Natural killer cell treated with Interleukin-12 subunit alpha and Interleukin-12 subunit beta and Interleukin-15 and Interleukin-18, amount 100 ng/mL, for 72 hours (primary cell): Measurements from ENCODE around the gene TSHZ2. TPM values are rescaled to one million over a fixed set of nuclear protein-coding genes. Genes with fewer than 3 reads are reported as not detected.
A peak's percentile ranks its signal among the peaks of the same experiment; 100 is the strongest.
"Not testable (repeated sequence)": the region's sequence is repeated elsewhere in the genome, so short reads cannot be mapped to it uniquely, and the experiment has no call there.

Source experiments
- ATAC-seq, 2 donors: fragments of 150-1000 bp; cut with Tn5 transposase in 1 of 2; sonication (Bioruptor Pico), chemical (Tn5 transposase) in 1 of 2; 2 replicates each; pipeline ENCODE4 v1.10.0; 2021
- DNase-seq: peaks from one replicate; pipeline ENCODE4 v3.0.0; 2022; ENCODE audit warnings: low spot score
- H3K27ac Mint-ChIP-seq, 2 donors: 1 replicate in 1 of 2; 2 replicates in 1 of 2; pipeline ENCODE4 v1.8.0; 2022; ENCODE audit warnings: mixed read lengths in 2 of 2, mild to moderate bottlenecking in 1 of 2, moderate library complexity in 1 of 2
- H3K27me3 Mint-ChIP-seq, 2 donors: 1 replicate in 1 of 2; 2 replicates in 1 of 2; pipeline ENCODE4 v1.8.0; 2022; ENCODE audit warnings: mixed read lengths in 2 of 2
- H3K36me3 Mint-ChIP-seq: one replicate; pipeline ENCODE4 v1.8.0; 2022; ENCODE audit warnings: mixed read lengths
- H3K4me1 Mint-ChIP-seq, 2 donors: 1 replicate in 1 of 2; 2 replicates in 1 of 2; pipeline ENCODE4 v1.8.0; 2022; ENCODE audit warnings: low read depth in 2 of 2, mixed read lengths in 2 of 2, mild to moderate bottlenecking in 1 of 2
- H3K4me3 Mint-ChIP-seq: one replicate; pipeline ENCODE4 v1.8.0; 2022; ENCODE audit warnings: mixed read lengths
- H3K9me3 Mint-ChIP-seq: 2 replicates; pipeline ENCODE4 v1.8.0; 2022; ENCODE audit warnings: mixed read lengths
- total RNA-seq, 2 donors: library from RNA; stranded (reverse); gene quantifications; one replicate each; pipeline ENCODE4 v1.2.3, GENCODE V29; 2022

The TSHZ2 gene
- total RNA-seq, 2 donors from 2014 or later: 0.05 to 1.1 TPM

DNA sequence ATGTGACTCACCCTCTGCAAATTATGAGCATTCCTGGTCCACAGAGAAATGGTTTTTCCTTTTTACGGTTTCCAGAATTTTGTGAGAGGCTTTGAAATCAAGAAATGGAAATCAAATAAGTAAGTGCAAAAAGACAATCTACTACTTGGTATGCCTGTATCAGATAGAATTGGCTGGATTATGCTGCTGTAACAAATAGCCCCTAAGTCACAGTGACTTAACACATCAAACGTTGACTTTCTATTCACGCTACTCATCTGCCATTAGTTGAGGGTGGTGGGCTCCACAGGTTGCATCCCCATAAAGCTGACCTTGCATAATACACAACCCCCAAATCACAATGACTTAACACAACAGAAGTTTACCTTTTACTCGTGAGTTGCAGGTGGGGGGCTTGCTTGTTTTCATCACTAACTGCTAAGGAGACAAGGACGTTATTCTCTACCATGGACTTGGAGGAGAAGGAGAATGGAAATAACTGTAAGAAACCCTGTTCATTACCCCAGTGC, 44.4 kb downstream of the TSHZ2 start:
- Mint-ChIP-seq H3K4me3 (no peak overlapping the region), H3K36me3 (peaks cover 11% of the 10 kb centered on the region), H3K4me1 (no peaks in the 10 kb centered on the region), H3K27me3 (peaks cover 18 to 27% of the 10 kb centered on the region in 2 donors), H3K27ac (no peak overlapping the region), H3K9me3 (peaks cover 2% of the 10 kb centered on the region)
- DNase-seq (no peak), ATAC-seq (no peak)

GRCh38 chr20:53017206-53017605, 45.0 kb downstream of the TSHZ2 start:
- no peak for DNase-seq
- no peak for ATAC-seq
- Mint-ChIP-seq H3K27me3 (peaks cover 18 to 28% of the 10 kb centered on the region in 2 donors), H3K27ac (no peak overlapping the region), H3K36me3 (peaks cover 11% of the 10 kb centered on the region), H3K4me3 (no peak overlapping the region), H3K9me3 (peaks cover 2% of the 10 kb centered on the region), H3K4me1 (no peaks in the 10 kb centered on the region)

- Mint-ChIP-seq H3K4me1 (no peaks in the 10 kb centered on the region), H3K36me3 (peaks cover 7% of the 10 kb centered on the region)
Observed at GRCh38 chr20:53019464-53019863, 47.3 kb downstream of the TSHZ2 start.

GRCh38 chr20:53020376-53020775, 48.2 kb downstream of the TSHZ2 start:
- no peaks in the 10 kb centered on the region for H3K36me3 Mint-ChIP-seq
- no peaks in the 10 kb centered on the region for H3K4me1 Mint-ChIP-seq
- H3K27me3 Mint-ChIP-seq: peaks cover 10 to 16% of the 10 kb centered on the region in 2 donors
- H3K27ac Mint-ChIP-seq: no peak overlapping the region
- no peaks in the 10 kb centered on the region for H3K9me3 Mint-ChIP-seq
- DNase-seq (no peak), ATAC-seq (no peak)
- H3K4me3 Mint-ChIP-seq: no peak overlapping the region

More at GRCh38 chr20:53019464-53019863, 47.3 kb downstream of the TSHZ2 start:
- H3K27ac Mint-ChIP-seq: no peak overlapping the region
- no peak for DNase-seq
- H3K9me3 Mint-ChIP-seq: no peaks in the 10 kb centered on the region
- no peak for ATAC-seq
- no peak overlapping the region for H3K4me3 Mint-ChIP-seq
- peaks cover 18 to 19% of the 10 kb centered on the region in 2 donors for H3K27me3 Mint-ChIP-seq

DNA sequence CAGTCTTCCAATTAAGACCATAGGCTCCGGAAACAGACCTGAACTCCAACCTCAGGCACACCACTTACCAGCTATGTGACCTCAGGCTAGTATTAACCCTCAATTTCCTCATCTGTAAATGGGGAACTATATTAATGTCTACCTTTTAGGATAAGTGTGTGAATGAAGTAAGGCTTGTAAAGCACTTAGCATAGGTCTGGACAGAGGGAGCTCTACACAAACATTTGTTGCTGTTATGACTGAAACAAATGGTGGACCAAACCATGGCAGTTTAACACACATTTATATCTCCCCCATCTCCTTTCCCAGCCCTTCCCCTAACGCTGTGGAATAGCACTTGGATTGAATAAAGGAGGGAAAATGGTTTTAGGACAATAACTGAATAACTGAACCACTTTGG, 48.7 kb downstream of the TSHZ2 start:
- H3K4me3 Mint-ChIP-seq: no peak overlapping the region
- no peak for ATAC-seq
- H3K27ac Mint-ChIP-seq: no peak overlapping the region

GRCh38 chr20:53021934-53022333, 49.8 kb downstream of the TSHZ2 start:
- H3K4me1 Mint-ChIP-seq: no peaks in the 10 kb centered on the region
- no peaks in the 10 kb centered on the region for H3K36me3 Mint-ChIP-seq
- H3K27ac Mint-ChIP-seq: no peak overlapping the region
- H3K27me3 Mint-ChIP-seq: peaks cover 14 to 19% of the 10 kb centered on the region in 2 donors
- ATAC-seq (peak in 1 of 2 donors; percentile 36), DNase-seq (no peak)
- no peaks in the 10 kb centered on the region for H3K9me3 Mint-ChIP-seq
- no peak overlapping the region for H3K4me3 Mint-ChIP-seq

More for the DNA sequence above, 48.7 kb downstream of the TSHZ2 start:
- Mint-ChIP-seq H3K4me1 (no peaks in the 10 kb centered on the region), H3K9me3 (no peaks in the 10 kb centered on the region), H3K27me3 (peaks cover 11 to 19% of the 10 kb centered on the region in 2 donors), H3K36me3 (no peaks in the 10 kb centered on the region)
- DNase-seq: no peak

GRCh38 chr20:53023732-53024520, 51.8 kb downstream of the TSHZ2 start:
- H3K4me1 Mint-ChIP-seq: no peaks in the 10 kb centered on the region
- H3K27ac Mint-ChIP-seq: no peak overlapping the region
- H3K4me3 Mint-ChIP-seq: no peak overlapping the region
- no peaks in the 10 kb centered on the region for H3K9me3 Mint-ChIP-seq
- no peaks in the 10 kb centered on the region for H3K36me3 Mint-ChIP-seq
- no peak for ATAC-seq
- no peak for DNase-seq
- peaks cover 27 to 29% of the 10 kb centered on the region in 2 donors for H3K27me3 Mint-ChIP-seq

GRCh38 chr20:53024653-53025052, 52.5 kb downstream of the TSHZ2 start:
- H3K27me3 Mint-ChIP-seq: peaks cover 27 to 30% of the 10 kb centered on the region in 2 donors
- not testable (repeated sequence) for H3K9me3 Mint-ChIP-seq, H3K4me3 Mint-ChIP-seq, H3K36me3 Mint-ChIP-seq, H3K27ac Mint-ChIP-seq, ATAC-seq, DNase-seq, H3K4me1 Mint-ChIP-seq

- no peak overlapping the region for H3K4me3 Mint-ChIP-seq
- ATAC-seq: no peak
- no peaks in the 10 kb centered on the region for H3K36me3 Mint-ChIP-seq
- no peak overlapping the region for H3K27ac Mint-ChIP-seq
- peaks cover 23 to 31% of the 10 kb centered on the region in 2 donors for H3K27me3 Mint-ChIP-seq
- no peaks in the 10 kb centered on the region for H3K4me1 Mint-ChIP-seq
- no peaks in the 10 kb centered on the region for H3K9me3 Mint-ChIP-seq
- no peak for DNase-seq
Observed at GRCh38 chr20:53027089-53027488, 54.9 kb downstream of the TSHZ2 start.

DNA sequence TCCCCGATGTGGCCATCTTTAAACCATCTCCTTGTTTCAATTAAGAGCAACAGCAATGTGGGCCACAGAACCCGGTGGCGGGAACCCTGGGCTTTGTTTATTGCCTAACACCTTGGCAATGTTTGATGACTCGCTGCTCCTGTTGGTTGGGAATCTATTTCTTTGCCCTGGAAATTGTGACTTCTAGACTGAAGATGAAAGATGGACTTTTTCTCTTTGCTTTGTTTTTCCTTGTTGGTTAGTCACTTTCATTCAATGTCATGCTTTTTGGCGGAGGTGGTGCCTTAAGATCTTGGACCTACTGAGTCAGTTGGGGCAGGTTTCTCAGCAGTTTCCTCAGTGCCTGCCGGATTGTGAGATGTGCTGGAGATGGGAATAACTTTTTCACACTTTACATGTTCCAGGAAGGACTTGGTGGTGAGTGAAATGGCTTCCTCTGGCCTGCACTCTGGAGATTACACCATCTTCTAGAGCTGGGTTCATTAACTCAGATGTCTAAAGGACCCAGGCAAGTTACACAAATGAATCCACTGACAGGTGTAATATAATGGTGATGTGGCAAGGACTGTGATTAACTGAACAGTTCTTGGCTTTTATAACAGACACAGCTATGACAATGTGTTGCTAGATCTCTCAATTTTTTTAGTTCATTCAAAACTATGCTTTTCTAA, 56.3 kb downstream of the TSHZ2 start:
- Mint-ChIP-seq H3K27me3 (peaks cover 23 to 29% of the 10 kb centered on the region in 2 donors), H3K9me3 (no peaks in the 10 kb centered on the region), H3K4me3 (no peak overlapping the region), H3K4me1 (no peaks in the 10 kb centered on the region), H3K36me3 (no peaks in the 10 kb centered on the region), H3K27ac (no peak overlapping the region)
- DNase-seq (no peak), ATAC-seq (no peak)

DNA sequence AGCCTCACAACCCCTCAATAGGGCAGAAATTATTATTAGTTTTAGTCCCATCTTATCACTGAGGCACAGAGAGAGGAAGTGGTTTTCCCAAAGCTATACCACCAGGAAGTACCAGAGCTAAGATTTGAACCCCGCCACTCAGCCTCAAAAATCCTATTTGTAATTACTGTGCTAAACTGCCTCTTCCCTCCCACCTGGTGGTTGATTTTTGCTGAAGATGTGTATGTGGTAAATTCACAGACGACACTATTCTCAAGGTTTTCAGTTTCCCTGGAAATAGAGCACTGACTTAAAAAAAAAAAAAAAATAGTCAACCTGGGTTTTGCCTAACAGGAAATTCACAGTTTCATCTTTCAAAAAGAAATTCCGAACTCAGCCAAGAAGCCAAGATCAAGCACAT, 57.9 kb downstream of the TSHZ2 start:
- no peaks in the 10 kb centered on the region for H3K36me3 Mint-ChIP-seq
- no peak overlapping the region for H3K27ac Mint-ChIP-seq
- no peaks in the 10 kb centered on the region for H3K9me3 Mint-ChIP-seq
- ATAC-seq (no peak), DNase-seq (no peak)
- H3K27me3 Mint-ChIP-seq: peaks cover 34 to 37% of the 10 kb centered on the region in 2 donors
- H3K4me3 Mint-ChIP-seq: no peak overlapping the region
- H3K4me1 Mint-ChIP-seq: no peaks in the 10 kb centered on the region

GRCh38 chr20:53032046-53032445, 59.9 kb downstream of the TSHZ2 start:
- peaks cover 27 to 35% of the 10 kb centered on the region in 2 donors for H3K27me3 Mint-ChIP-seq
- H3K4me1 Mint-ChIP-seq: no peaks in the 10 kb centered on the region
- no peak for ATAC-seq
- H3K9me3 Mint-ChIP-seq: no peaks in the 10 kb centered on the region
- DNase-seq: no peak
- no peaks in the 10 kb centered on the region for H3K36me3 Mint-ChIP-seq
- H3K4me3 Mint-ChIP-seq: no peak overlapping the region
- H3K27ac Mint-ChIP-seq: no peak overlapping the region

DNA sequence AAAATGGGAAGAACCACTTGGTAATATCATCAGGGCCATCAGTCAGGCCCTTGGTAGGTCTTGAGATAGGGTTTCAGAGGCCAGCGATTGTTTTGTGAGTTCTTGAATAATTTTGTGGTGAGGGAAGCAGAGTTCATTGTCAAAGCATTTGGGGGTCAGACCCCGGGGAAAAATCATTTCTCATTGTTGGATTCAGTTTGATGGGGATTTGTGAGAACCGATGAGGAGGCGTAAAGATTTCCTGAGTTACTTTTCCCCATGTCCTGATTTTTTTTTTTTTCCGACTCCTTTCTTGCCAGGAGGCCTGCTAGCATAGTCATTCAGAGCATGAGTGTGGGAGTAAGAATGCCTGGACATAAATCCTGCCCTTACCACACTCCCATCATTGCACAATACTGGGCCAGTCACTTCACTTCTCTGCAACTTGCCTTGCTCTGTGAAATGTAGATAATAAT, 60.3 kb downstream of the TSHZ2 start:
- no peak overlapping the region for H3K27ac Mint-ChIP-seq
- H3K4me3 Mint-ChIP-seq: no peak overlapping the region
- no peak for ATAC-seq
- peaks cover 23 to 32% of the 10 kb centered on the region in 2 donors for H3K27me3 Mint-ChIP-seq
- DNase-seq: no peak
- H3K9me3 Mint-ChIP-seq: no peaks in the 10 kb centered on the region
- no peaks in the 10 kb centered on the region for H3K36me3 Mint-ChIP-seq
- H3K4me1 Mint-ChIP-seq: no peaks in the 10 kb centered on the region

GRCh38 chr20:53033176-53033575, 61.0 kb downstream of the TSHZ2 start:
- Mint-ChIP-seq H3K27ac (no peak overlapping the region), H3K9me3 (no peaks in the 10 kb centered on the region), H3K36me3 (no peaks in the 10 kb centered on the region), H3K4me3 (no peak overlapping the region), H3K27me3 (peaks cover 19 to 28% of the 10 kb centered on the region in 2 donors), H3K4me1 (no peaks in the 10 kb centered on the region)
- no peak for ATAC-seq
- DNase-seq: no peak
